Measurements from ENCODE around the gene DCAF5.
"Not testable (repeated sequence)": the region's sequence is repeated elsewhere in the genome, so short reads cannot be mapped to it uniquely, and the experiment has no call there.

DCAF5 gene

DNA sequence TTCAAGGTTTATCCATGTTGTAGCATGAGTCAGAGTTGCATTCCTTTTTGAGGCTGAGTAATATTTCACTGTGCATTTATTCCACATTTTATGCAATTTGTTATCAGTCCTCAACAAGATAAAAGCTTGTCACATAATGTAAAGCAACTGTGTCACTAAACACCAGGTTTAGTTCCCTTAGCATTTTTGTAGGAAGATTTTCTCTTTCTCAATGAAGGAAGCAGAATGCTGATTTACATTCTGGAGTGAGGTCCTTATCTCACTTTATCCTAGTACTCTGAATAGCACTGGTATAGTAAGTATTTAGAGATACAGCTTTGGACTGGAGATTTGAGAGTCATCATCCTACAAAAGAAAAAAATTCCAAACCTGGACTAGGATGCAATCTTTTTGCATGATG is 28.6 kb upstream of the DCAF5 start:
- in situ Hi-C loops (cut with MboI; ENCODE audit: low sequenced_read_pairs, unreplicated experiment), result no loop called here
- TF ChIP-seq, protein P1, sequence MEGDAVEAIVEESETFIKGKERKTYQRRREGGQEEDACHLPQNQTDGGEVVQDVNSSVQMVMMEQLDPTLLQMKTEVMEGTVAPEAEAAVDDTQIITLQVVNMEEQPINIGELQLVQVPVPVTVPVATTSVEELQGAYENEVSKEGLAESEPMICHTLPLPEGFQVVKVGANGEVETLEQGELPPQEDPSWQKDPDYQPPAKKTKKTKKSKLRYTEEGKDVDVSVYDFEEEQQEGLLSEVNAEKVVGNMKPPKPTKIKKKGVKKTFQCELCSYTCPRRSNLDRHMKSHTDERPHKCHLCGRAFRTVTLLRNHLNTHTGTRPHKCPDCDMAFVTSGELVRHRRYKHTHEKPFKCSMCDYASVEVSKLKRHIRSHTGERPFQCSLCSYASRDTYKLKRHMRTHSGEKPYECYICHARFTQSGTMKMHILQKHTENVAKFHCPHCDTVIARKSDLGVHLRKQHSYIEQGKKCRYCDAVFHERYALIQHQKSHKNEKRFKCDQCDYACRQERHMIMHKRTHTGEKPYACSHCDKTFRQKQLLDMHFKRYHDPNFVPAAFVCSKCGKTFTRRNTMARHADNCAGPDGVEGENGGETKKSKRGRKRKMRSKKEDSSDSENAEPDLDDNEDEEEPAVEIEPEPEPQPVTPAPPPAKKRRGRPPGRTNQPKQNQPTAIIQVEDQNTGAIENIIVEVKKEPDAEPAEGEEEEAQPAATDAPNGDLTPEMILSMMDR (IDR thresholded peaks at IDR 0.05; ENCODE audit: borderline replicate concordance, control extremely low read depth, extremely low read depth, insufficient read depth, missing control alignments), result no peak
- no peak for DNase-seq (ENCODE audit: low spot score)

DNA sequence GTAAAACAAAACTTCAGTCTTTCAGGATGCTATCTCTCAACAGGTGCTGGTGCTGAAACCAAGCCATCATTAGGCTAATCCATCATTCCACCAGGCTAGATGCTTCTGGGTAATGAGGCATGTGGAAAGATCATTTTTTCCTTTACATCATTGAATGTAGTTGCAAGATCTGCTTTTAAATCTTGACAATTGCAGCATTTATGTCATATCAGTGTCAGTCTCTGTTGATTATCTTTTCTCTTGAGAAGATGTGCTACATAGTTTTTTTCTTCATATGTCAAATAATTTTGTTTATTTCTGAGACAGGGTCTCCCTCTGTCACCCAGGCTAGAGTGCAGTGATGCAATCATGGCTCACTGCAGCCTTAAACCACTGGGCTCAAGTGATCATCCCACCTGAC is 22.2 kb upstream of the DCAF5 start:
- TF ChIP-seq, protein P1 (IDR thresholded peaks at IDR 0.05; ENCODE audit: borderline replicate concordance, control extremely low read depth, extremely low read depth, insufficient read depth, missing control alignments), result no peak
- no peak for DNase-seq (ENCODE audit: low spot score)
- in situ Hi-C loops (cut with MboI; ENCODE audit: low sequenced_read_pairs, unreplicated experiment), result no loop called here

DNA sequence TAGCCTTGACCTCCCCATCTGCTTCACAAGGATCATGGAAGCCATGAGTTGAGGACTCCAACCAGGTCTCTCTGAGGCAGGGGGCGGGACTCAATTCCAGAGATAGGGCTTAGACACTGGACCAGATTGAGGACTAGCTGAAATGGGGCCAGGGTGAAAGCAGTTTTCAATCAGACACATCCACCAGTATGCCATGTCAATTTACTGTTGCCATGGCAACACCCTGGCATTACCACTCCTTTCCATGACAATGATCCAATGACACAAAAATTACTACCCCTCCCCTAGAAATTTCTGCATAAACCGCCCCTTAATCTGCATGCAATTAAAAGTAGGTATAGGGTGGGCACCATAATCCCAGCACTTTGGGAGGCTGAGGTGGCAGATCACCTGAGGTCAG is 18.6 kb upstream of the DCAF5 start:
- in situ Hi-C loops (cut with MboI; ENCODE audit: low sequenced_read_pairs, unreplicated experiment), result no loop called here
- no peak for DNase-seq (ENCODE audit: low spot score)
- TF ChIP-seq, protein P1 (IDR thresholded peaks at IDR 0.05; ENCODE audit: borderline replicate concordance, control extremely low read depth, extremely low read depth, insufficient read depth, missing control alignments), result no peak

DNA sequence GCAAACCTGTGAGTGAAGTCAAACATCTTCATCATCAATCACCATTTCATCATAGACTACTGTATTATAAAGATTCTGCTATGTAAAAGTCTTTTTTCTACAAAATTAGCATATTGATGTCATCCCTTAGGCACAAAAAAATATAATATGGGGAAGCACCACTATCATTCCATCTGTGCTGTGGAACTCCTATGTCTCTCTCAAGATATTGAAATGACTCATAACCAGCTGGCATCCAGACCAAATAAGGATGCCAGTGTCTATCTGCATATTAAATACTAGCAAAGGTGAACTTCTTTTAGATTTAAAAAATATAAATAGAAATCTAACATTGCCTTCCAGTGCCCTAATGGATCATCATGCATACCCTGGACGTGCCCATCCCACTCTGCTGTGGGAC is 17.9 kb upstream of the DCAF5 start:
- in situ Hi-C loops (cut with MboI; ENCODE audit: low sequenced_read_pairs, unreplicated experiment), result no loop called here
- TF ChIP-seq, protein P1 (IDR thresholded peaks at IDR 0.05; ENCODE audit: borderline replicate concordance, control extremely low read depth, extremely low read depth, insufficient read depth, missing control alignments), result no peak
- no peak for DNase-seq (ENCODE audit: low spot score)

DNA sequence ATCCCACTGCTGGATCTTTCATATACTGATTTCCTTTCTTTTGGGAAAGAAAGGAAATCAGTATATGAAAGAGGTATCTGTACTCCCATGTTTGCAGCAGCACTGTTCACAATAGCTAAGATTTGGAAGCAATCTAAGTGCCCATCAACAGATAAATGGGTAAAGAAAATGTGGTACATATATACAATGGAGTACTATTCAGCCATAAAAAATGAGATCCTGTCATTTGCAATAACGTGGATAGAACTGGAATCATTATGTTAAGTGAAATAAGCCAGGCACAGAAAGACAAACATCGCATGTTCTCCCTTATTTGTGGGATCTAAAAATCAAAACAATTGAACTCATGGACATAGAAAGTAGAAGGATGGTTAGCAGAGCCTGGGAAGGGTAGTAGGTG is 12.9 kb upstream of the DCAF5 start:
- in situ Hi-C loops (cut with MboI; ENCODE audit: low sequenced_read_pairs, unreplicated experiment); DNase-seq (ENCODE audit: low spot score): not testable (repeated sequence)

DNA sequence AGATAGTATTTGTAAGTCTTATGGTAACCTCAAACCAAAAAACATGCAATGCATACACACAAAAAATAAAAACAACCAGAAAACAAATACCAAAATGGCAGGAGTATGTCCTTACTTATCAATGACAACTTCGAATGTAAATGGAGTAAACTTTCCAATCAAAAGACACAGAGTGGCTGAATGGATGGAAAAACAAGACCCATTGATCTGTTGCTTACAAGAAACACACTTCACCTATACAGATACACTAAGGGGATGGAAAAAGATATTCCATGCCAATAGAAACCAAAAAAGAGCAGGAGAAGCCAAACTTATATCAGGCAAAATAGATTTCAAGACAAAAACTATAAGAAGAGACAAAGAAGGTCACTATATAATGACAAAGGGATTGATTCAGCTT is 8.7 kb upstream of the DCAF5 start:
- in situ Hi-C loops (cut with MboI; ENCODE audit: low sequenced_read_pairs, unreplicated experiment), result no loop called here
- TF ChIP-seq, protein P1 (IDR thresholded peaks at IDR 0.05; ENCODE audit: borderline replicate concordance, control extremely low read depth, extremely low read depth, insufficient read depth, missing control alignments), result no peak
- no peak for DNase-seq (ENCODE audit: low spot score)

DNA sequence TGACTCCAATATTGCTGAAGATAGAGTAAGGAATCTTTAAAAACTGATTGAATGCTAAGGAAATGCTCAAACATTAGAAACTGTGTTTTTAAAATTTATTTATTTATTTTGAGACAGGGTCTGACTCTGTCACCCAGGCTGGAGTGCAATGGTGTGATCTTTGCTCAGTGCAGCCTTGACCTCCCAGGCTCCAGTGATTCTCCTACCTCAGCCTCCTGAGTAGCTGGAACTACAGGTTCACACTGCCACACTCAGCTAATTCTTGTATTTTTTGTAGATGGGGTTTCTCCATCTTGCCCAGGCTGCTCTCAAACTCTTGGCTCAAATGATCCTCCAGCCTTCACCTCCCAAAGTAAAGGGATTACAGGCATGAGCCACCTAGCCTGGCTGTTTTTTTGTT is 3.3 kb upstream of the DCAF5 start:
- TF ChIP-seq, protein P1 (IDR thresholded peaks at IDR 0.05; ENCODE audit: borderline replicate concordance, control extremely low read depth, extremely low read depth, insufficient read depth, missing control alignments), result no peak
- in situ Hi-C loops (cut with MboI; ENCODE audit: low sequenced_read_pairs, unreplicated experiment), result no loop called here
- no peak for DNase-seq (ENCODE audit: low spot score)

Measured in GM13976 (cell line).